IPS-20b (cell line): ENCODE data around the gene ATP2A1.

Experiments used
- H3K27ac ChIP-seq: one replicate; pipeline ENCODE4 v1.5.1; 2013; ENCODE audit warnings: low read length
- H3K27me3 ChIP-seq: 2 replicates; pipeline ENCODE4 v1.6.1; 2013; ENCODE audit warnings: mild to moderate bottlenecking, low read length, inconsistent platforms; ENCODE audit not compliant: insufficient read depth
- H3K36me3 ChIP-seq: 2 replicates; pipeline ENCODE4 v1.6.1; 2013; ENCODE audit warnings: low read depth, mild to moderate bottlenecking, inconsistent platforms, low read length, moderate library complexity; ENCODE audit not compliant: insufficient read depth
- H3K4me1 ChIP-seq: 2 replicates; pipeline ENCODE4 v1.6.1; 2013; ENCODE audit warnings: mild to moderate bottlenecking, control low read depth, inconsistent platforms, low read length, moderate library complexity; ENCODE audit not compliant: insufficient read depth
- H3K4me3 ChIP-seq: 2 replicates; pipeline ENCODE4 v1.5.1; 2013; ENCODE audit warnings: mild to moderate bottlenecking, low read length, inconsistent platforms
- H3K9ac ChIP-seq: 2 replicates; pipeline ENCODE4 v1.6.1; 2013; ENCODE audit warnings: low read depth, mild to moderate bottlenecking, inconsistent platforms, low read length, moderate library complexity
- H3K9me3 ChIP-seq: 2 replicates; pipeline ENCODE4 v1.6.1; 2013; ENCODE audit warnings: mild to moderate bottlenecking, low read depth, low read length, inconsistent platforms; ENCODE audit not compliant: insufficient read depth

Gene ATP2A1

DNA sequence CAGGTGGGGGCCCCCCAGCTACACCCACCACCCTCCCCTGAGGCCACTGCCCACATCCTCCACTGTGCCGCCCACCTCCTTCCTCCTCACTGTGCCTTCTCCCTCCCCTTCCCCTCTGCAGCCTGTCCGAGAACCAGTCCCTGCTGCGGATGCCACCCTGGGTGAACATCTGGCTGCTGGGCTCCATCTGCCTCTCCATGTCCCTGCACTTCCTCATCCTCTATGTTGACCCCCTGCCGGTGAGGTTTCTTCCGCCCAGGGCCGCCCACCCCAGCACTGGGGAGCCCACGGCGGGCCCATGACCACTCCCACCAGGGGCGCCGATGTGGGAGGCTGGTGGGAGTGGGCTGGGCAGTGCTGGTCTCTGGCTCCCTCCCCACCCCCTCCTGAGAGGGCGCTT lies 24.6 kb downstream of the ATP2A1 start:
- Histone ChIP-seq H3K27me3 (no peaks in the 10 kb centered on the region), H3K27ac (no peak overlapping the region), H3K36me3 (no peaks in the 10 kb centered on the region; the same call in 1 of the 2 replicates), H3K9ac (no peak overlapping the region), H3K4me3 (no peak overlapping the region), H3K9me3 (no peaks in the 10 kb centered on the region), H3K4me1 (no peaks in the 10 kb centered on the region)

DNA sequence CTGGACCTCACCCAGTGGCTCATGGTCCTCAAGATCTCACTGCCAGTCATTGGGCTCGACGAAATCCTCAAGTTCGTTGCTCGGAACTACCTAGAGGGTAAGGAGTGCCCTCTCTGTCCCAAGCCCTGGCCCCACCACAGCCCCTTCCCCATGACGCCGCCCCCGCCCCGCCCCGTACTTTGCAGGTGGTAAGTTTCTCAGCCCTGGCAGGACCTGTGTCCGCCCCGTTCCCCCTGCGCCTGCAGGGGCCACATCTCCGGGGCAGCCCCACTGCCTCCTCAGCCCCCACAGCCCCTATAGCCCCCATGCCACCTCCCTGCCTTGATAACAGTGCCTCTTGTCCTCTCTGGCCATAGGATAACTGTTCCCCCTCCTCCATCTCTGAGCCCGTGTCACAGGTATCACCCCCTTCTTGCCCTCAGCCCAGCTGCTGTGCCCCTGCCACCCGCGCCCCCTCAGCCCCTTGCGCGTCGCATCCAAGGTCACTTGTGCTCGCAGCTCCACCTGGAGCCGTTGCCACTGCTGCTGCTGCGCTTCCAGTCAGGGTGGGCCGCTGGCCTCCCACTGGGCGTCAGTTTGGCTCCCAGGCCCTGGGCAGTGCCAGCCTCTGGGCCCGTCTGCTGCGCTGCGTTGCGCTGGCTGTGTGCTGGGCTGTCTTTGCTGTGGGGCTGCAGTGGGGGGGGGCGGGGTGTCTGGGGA lies 25.2 kb downstream of the ATP2A1 start:
- Histone ChIP-seq H3K9ac (no peak overlapping the region), H3K27ac (no peak overlapping the region), H3K36me3 (peaks cover 6% of the 10 kb centered on the region; the same call in 1 of the 2 replicates), H3K4me3 (no peak overlapping the region), H3K27me3 (no peaks in the 10 kb centered on the region), H3K4me1 (no peaks in the 10 kb centered on the region), H3K9me3 (no peaks in the 10 kb centered on the region)

DNA sequence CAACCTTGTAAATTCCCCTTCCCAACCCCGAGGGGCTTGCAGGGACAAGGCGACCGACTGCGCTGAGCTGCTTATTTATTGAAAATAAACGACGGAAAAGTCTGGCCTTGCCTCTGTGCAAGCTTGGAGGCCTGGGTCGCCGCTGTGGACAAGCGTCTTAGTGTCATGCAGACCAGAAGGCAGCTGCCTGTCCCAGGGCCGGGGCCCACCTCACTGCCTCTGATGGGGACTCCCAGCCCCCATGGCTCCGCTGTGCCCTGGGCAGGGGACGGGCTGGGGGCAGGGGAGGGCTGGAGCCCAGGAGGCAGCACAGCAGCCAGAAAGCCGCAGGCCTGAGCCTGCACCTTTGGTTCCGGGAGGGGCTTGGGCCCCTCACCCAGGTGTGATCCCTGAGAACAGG lies 26.1 kb downstream of the ATP2A1 start:
- Histone ChIP-seq H3K9ac (no peak overlapping the region), H3K4me1 (no peaks in the 10 kb centered on the region), H3K9me3 (no peaks in the 10 kb centered on the region), H3K36me3 (peaks cover 8% of the 10 kb centered on the region; the same call in 1 of the 2 replicates), H3K4me3 (no peak overlapping the region), H3K27me3 (no peaks in the 10 kb centered on the region), H3K27ac (no peak overlapping the region)

DNA sequence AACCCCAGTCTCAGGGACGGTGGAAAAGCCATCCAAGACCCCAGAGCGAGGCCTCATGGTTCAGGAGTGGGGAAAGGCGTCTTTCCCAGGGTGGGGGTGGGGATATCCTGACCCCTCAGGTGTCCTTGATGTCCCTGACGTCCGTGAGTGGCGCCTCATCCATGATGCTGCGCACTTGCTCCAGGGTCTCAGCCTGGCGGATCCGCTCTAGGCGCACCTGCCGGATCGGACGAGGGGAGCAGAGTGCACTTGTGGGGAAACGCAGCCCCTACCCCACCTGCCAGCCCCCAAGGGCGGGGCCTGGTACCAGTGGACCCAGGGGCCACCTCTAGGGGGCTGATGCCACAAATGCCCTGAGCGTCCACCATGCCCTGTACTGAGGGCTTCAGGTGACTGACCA lies 26.5 kb downstream of the ATP2A1 start:
- Histone ChIP-seq H3K9ac (no peak overlapping the region), H3K9me3 (no peaks in the 10 kb centered on the region), H3K27me3 (no peaks in the 10 kb centered on the region), H3K36me3 (peaks cover 8% of the 10 kb centered on the region; the same call in 1 of the 2 replicates), H3K4me1 (no peaks in the 10 kb centered on the region), H3K4me3 (no peak overlapping the region), H3K27ac (no peak overlapping the region)

DNA sequence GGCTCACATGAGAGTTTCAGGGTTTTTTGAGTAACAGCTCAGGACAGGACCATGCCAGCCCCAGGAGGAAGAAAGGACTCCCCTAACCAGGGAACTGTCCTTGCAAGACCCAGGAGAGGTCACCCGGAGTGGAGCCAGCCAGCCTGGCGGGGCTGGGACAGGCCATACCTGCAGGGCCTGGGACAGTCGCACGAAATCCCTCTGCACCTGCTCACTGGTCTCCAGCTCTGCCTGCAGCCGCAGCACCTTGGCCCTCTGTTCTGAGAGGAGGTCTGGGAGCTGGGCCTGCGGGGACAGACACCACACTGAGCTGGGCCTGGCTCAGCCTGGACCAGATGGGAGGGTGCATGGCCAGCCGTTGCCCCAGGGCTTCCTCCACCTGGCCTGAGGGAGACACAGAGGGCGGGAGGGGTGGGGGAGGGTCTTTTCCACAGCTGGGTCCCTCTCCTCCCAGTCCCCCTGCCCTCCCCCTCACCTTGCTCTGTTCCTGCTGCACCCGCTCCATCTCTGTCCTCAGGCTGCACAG lies 27.0 kb downstream of the ATP2A1 start:
- no peak overlapping the region for H3K27ac ChIP-seq
- H3K36me3 ChIP-seq = peaks cover 8% of the 10 kb centered on the region; the same call in 1 of the 2 replicates
- no peaks in the 10 kb centered on the region for H3K4me1 ChIP-seq
- no peak overlapping the region for H3K4me3 ChIP-seq
- H3K27me3 ChIP-seq = no peaks in the 10 kb centered on the region
- H3K9ac ChIP-seq = no peak overlapping the region
- no peaks in the 10 kb centered on the region for H3K9me3 ChIP-seq

DNA sequence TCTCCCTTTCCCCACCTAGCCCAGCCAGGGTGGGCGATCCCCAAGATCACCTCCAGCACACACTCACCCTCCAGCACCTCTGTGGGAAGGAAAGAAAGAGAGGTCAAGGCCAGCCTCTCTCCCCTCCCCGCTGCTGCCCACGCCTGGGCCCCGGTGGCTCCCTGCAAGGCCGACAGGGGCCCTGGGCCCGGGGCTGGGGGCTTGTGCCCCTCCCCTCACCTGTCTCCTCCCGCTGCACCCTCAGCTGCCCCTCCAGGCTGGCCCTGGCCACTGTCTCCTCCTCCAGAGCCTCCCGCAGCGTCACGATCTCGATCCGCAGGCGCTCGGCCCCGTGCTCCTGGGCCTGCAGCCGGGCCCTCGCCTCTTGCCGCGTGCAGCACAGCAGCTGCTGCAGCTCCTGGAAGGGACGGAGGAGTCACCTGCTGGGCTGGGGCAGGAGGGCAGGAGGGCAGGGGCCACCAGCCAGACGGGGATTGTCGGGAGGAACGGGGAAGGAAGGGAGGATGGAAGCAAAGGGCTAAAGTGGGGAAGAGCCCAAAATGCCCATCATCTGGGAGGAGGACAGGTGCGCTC lies 27.6 kb downstream of the ATP2A1 start:
- Histone ChIP-seq H3K27ac (no peak overlapping the region), H3K4me3 (no peak overlapping the region), H3K36me3 (peaks cover 8% of the 10 kb centered on the region; the same call in 1 of the 2 replicates), H3K9ac (no peak overlapping the region), H3K9me3 (no peaks in the 10 kb centered on the region), H3K4me1 (no peaks in the 10 kb centered on the region), H3K27me3 (no peaks in the 10 kb centered on the region)

DNA sequence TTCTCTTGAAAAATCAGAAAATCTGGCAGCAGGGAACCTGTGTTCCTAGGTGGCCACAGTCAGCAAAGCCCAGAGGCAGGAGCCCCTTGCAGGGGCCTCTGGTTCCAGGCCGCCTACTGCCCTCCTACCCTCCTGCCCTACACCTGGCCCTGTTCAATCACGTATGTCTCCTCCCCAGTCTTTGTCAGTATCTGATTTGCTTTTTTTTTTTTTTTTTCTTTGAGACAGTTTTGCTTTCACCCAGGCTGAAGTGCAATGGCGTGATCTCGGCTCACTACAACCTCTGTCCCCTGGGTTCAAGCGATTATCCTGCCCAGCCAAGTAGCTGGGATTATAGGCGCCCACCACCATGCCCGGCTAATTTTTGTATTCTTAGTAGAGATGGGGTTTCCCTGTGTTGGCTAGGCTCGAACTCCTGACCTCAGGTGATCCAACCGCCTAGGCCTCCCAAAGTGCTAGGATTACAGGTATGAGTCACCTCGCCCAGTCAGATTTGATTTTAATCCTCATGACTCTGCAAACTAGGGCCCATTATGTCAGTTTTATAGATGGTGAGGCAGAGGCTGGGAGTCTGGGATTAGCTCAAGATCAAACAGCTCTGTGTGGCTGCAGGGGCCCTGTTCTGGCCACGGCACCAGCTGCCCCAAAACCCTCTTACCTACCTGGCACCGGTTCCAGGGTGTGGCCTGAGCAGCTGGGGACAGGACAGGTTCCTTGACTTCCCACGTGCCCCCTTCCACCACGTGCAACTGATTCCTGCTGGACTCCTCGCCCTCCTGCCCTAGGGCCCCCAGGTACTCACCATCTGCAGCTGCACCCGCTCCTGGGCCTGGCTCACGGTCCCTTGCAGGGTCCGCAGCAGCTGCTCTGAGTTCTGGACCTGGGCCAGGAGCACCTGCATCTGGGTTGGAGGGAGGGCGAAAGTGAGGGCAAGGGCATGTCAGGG lies 32.1 kb downstream of the ATP2A1 start:
- Histone ChIP-seq H3K27me3 (no peaks in the 10 kb centered on the region), H3K4me3 (no peak overlapping the region), H3K36me3 (peaks cover 18% of the 10 kb centered on the region; the same call in 1 of the 2 replicates), H3K9me3 (no peaks in the 10 kb centered on the region), H3K4me1 (no peaks in the 10 kb centered on the region), H3K9ac (no peak overlapping the region), H3K27ac (no peak overlapping the region)

DNA sequence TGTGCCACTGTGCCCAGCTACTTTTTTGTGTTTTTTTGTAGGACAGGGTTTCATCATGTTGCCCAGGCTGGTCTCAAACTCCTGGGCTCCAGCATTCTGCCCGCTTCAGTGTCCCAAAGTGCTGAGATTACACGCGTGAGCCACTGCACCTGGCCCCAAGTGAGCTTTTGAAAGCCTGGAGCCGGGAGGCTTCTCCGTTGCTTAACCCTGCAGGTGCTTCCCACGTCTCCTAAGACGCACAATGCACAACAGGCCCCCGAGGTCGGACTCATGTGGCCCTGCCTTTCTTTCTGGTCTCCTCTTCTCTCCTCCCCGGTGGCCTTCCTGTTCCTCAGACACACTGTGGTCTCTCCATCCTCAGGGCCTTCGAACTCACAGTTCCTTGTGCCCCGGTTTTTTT lies 34.3 kb downstream of the ATP2A1 start:
- H3K27me3 ChIP-seq = no peaks in the 10 kb centered on the region
- no peaks in the 10 kb centered on the region for H3K9me3 ChIP-seq
- H3K36me3 ChIP-seq = peaks cover 23% of the 10 kb centered on the region
- no peaks in the 10 kb centered on the region for H3K4me1 ChIP-seq
- H3K9ac ChIP-seq = no peak overlapping the region
- H3K27ac ChIP-seq = no peak overlapping the region
- no peak overlapping the region for H3K4me3 ChIP-seq

DNA sequence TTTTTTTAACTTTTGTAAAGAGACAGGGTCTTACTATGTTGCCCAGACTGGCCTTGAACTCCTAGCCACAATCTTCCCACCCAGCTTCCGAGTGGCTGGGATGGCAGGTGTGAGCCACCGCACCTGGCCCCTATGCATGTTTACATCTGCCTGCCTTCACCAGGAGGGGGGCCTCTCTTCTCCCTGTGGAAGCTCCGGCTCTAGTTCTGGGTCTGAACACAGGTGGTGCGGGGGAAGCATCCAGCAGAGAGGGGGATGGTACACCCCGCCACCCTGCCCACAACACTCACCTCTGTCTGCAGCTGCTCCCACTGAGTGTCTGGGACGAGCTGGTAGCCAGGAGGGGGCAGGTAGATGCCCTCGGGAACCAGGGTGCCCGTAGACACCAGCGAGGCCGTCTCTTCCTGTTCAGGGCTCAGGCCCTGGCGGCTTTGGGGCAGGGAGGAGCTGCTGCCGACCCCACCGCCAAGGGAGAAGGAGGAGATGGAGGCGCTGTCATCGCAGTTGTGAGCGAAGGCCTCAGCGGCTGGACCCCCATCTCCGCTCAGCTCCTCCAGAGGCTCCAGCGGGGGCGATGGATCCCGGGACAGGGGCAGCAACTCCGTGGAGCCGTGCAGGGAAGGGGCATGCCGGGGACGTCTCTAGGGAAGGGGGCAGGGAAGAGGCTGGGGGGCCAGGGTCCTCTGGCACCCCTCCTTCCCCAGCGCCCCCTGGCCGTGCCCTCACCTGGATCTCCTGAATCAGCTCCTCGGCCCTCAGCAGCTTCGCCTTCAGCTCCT lies 35.8 kb downstream of the ATP2A1 start:
- no peak overlapping the region for H3K4me3 ChIP-seq
- H3K4me1 ChIP-seq = no peaks in the 10 kb centered on the region
- H3K27ac ChIP-seq = no peak overlapping the region
- no peak overlapping the region for H3K9ac ChIP-seq
- H3K9me3 ChIP-seq = no peaks in the 10 kb centered on the region
- no peaks in the 10 kb centered on the region for H3K27me3 ChIP-seq
- peaks cover 22% of the 10 kb centered on the region for H3K36me3 ChIP-seq

DNA sequence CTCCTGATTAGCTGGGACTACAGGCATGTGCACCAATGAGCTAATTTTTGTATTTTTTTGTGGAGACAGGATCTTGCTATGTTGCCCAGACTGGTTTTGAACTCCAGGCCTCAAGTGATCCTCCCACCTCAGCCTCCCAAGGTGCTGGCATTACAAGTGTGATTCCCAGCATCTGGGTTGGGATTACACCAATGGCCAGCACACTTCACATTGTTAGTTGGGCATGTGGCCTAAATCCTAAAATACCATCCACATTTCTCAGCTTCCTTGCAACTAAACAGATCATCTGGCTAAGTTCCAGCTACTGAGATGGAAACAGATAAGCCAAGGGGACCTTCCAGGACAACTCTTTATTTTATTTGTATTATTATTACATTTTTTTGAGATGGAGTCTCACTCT lies 36.9 kb downstream of the ATP2A1 start:
- Histone ChIP-seq H3K9me3 (no peaks in the 10 kb centered on the region), H3K27ac (no peak overlapping the region), H3K27me3 (no peaks in the 10 kb centered on the region), H3K9ac (no peak overlapping the region), H3K4me3 (no peak overlapping the region), H3K4me1 (no peaks in the 10 kb centered on the region), H3K36me3 (peaks cover 31% of the 10 kb centered on the region)

DNA sequence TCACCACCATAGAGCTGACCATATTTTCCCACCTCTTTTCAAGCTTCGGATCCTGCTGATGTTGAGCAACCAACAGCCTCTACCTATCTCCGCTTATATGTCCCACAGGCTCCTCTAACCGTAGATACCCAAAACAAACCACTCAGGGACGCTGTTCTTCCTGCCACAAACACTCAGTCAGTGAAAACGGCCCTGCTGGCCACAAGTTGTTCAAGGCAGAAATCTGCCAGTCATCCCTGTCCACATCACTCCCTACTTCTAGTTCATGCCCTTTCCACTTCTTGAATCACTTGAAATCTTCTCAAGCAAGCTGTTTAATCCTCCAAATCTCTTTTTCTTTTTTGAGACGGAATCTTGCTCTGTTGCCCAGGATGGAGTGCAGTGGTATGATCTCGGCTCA lies 38.8 kb downstream of the ATP2A1 start:
- Histone ChIP-seq H3K4me1 (no peaks in the 10 kb centered on the region), H3K27ac (no peak overlapping the region), H3K9me3 (no peaks in the 10 kb centered on the region), H3K27me3 (no peaks in the 10 kb centered on the region), H3K4me3 (no peak overlapping the region), H3K36me3 (peaks cover 31% of the 10 kb centered on the region), H3K9ac (no peak overlapping the region)
